NCI-H2081 (cell line): ENCODE results near the gene WDR62.

ENCODE experiments used
- DNase-seq, 2 experiments: peaks; one replicate each; lab custom pipeline; 2025; lab: John Stamatoyannopoulos, UW

The WDR62 gene

GRCh38 chr19:36140304-36141038 is 85.8 kb downstream of the WDR62 start:
- peak; percentile 74 to 83 for DNase-seq

GRCh38 chr19:36141039-36141927 is 86.6 kb downstream of the WDR62 start:
- DNase-seq: peak; percentile 72 to 81

DNA sequence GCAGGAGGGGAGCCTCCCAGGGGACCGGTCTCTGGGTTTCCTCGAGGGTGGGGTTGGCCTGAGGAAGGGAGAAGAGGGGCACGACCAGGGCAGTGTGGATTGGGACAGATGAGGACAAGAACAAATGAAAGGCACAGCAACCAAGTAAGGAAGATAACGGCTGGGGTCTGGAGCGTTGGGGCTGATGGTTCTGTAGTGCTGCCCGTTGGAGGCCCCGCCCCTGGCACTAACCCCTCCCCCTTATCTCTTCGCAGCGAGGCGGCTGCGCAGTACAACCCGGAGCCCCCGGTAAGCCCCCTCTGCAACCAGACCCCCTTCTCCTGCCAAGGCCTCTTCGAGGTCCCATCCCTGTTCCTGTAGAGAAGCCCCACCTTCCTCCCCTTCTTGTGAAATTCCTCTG is 87.3 kb downstream of the WDR62 start:
- no peak for DNase-seq

- DNase-seq: no peak
Measured at GRCh38 chr19:36142496-36142895, 87.8 kb downstream of the WDR62 start.

DNA sequence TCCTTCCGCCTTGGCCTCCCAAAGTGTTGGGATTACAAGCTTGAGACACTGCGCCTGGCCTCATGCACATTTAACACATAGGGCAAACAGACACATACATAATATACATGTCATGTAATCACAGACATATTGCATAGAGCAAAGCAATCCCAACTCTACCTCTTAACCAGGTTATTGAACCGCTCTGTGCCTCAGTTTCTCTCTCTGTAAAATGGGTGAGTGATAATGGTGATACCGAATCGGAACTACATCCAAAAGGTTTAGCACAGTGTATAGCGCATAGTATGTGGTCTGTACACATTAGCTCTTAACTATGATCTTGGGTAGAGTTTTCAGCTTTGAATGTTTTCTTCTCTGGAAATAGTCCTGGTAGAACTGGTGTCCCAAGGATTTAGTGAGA is 89.9 kb downstream of the WDR62 start:
- DNase-seq: no peak

DNA sequence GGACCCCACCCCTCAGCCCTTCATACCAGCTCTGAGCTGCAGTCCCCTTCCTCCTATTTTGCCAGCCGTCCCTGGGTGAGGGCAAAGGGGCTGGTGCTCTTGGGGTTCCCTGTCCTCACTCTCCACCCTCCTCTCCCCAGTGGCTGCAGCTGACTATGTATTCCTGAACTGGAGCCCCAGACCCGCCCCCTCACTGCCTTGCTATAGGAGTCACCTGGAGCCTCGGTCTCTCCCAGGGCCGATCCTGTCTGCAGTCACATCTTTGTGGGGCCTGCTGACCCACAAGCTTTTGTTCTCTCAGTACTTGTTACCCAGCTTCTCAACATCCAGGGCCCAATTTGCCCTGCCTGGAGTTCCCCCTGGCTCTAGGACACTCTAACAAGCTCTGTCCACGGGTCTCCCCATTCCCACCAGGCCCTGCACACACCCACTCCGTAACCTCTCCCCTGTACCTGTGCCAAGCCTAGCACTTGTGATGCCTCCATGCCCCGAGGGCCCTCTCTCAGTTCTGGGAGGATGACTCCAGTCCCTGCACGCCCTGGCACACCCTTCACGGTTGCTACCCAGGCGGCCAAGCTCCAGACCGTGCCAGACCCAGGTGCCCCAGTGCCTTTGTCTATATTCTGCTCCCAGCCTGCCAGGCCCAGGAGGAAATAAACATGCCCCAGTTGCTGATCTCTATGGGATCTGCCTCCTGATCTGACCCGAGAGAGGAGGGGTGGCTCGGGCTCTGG is 95.1 kb downstream of the WDR62 start:
- no peak for DNase-seq

- DNase-seq: no peak
Measured at GRCh38 chr19:36150586-36150985, 95.9 kb downstream of the WDR62 start.

GRCh38 chr19:36151144-36152018 is 96.7 kb downstream of the WDR62 start:
- no peak for DNase-seq

DNA sequence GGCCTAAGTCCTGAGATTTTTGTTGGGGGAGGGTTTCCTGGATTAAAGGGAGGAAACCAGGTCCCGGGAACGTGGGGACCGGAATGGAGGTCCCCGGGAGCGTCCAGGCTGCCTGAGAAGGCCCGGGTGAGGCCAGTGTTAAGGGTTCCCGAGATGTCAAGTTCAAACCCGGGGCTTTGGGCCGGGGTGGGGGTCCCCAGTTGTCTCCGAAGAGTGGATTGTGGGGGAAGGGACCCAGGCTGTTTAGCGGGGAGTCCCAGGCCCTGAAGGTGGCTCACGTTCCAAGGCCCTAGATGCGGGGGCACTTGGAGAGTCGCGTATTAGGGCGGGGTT is 97.3 kb downstream of the WDR62 start:
- DNase-seq: no peak

GRCh38 chr19:36152352-36153091 is 97.8 kb downstream of the WDR62 start, which contains the start of gene COX7A1:
TSS of gene COX7A1 (minus strand) at chr19:36152447. CDS start at chr19:36152407, 40 bp downstream.
- no peak for DNase-seq

- DNase-seq: no peak
Measured at GRCh38 chr19:36153126-36153525, 98.4 kb downstream of the WDR62 start.
